GM12864 (cell line): ENCODE results near the gene NRAP.

Experiments used
- DNase-seq: peaks from one replicate; pipeline ENCODE4 v3.0.0-alpha.2; 2011; ENCODE audit warnings: low read depth
- H3K4me3 ChIP-seq: 2 replicates; pipeline ENCODE4 v1.5.1; 2011; ENCODE audit warnings: mild to moderate bottlenecking, low read depth, low read length, control low read depth
- TF ChIP-seq, protein P1 (sequence below): IDR thresholded peaks from 2 replicates; pipeline ENCODE4 v1.5.1; 2011; ENCODE audit warnings: low read depth, mild to moderate bottlenecking, moderate library complexity, low read length, control low read depth, inconsistent platforms; ENCODE audit errors: missing control alignments

Gene NRAP

DNA sequence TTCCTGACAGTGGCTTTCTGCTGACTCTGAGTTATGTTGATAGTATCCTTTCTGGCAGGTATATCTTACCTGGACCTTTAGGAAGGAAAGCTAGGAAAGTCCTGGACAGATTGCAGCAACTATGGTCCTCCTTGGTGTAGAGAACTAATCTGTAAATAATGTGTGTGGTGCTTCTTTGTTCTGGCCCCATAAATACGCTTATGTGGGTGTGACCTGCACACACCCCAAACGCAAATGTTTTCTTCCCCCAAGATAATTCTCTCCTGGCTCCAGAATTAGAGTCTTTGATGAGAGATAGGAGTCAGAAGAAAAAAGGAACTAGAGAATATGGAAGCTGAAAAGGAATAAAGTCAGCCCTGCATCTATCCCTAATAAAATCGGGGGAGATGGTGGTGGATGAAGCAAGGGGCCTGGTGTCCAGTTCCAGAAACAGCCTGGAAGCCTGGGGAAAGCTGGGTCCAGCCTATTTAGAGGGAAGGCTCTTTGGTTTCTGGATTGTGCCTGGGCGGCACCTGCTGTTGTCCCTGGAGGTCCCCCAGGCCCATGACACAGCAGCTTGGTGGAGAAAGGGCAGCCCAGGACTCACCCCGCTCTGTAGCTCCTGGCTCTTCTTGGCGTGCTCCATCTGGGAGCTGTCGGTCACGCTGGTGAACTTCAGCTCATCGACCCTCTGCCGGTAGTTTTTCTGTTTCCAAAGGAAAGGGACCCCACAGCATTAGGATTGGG lies 38.2 kb downstream of the NRAP start:
- no peak overlapping the region for H3K4me3 ChIP-seq
- TF ChIP-seq, protein P1, sequence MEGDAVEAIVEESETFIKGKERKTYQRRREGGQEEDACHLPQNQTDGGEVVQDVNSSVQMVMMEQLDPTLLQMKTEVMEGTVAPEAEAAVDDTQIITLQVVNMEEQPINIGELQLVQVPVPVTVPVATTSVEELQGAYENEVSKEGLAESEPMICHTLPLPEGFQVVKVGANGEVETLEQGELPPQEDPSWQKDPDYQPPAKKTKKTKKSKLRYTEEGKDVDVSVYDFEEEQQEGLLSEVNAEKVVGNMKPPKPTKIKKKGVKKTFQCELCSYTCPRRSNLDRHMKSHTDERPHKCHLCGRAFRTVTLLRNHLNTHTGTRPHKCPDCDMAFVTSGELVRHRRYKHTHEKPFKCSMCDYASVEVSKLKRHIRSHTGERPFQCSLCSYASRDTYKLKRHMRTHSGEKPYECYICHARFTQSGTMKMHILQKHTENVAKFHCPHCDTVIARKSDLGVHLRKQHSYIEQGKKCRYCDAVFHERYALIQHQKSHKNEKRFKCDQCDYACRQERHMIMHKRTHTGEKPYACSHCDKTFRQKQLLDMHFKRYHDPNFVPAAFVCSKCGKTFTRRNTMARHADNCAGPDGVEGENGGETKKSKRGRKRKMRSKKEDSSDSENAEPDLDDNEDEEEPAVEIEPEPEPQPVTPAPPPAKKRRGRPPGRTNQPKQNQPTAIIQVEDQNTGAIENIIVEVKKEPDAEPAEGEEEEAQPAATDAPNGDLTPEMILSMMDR = no peak
- no peak for DNase-seq

- TF ChIP-seq, protein P1 = no peak
These were observed 41.0 kb downstream of the NRAP start for GRCh38 chr10:113622831-113623230.

DNA sequence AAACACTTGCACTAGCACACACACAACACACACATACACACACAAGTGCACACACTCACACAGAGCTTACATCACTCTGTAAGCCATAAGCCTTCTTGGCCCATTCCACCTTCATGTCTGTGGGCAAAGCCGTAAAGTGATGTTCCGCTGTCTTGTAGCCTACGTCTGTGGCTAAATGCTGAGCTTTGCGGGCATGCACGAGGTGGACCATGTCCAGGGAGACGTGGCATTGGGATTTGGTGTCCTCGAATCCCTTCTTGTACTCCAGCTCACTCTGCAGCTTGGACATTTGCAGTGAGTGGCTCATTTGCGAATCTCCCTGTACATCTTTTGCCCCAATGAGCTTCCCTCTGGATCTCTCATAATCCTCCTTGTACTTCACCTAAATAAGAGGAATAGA lies 42.0 kb downstream of the NRAP start:
- H3K4me3 ChIP-seq = no peak overlapping the region
- TF ChIP-seq, protein P1 = no peak
- no peak for DNase-seq

More at GRCh38 chr10:113622831-113623230, 41.0 kb downstream of the NRAP start:
- H3K4me3 ChIP-seq = no peak overlapping the region
- no peak for DNase-seq

DNA sequence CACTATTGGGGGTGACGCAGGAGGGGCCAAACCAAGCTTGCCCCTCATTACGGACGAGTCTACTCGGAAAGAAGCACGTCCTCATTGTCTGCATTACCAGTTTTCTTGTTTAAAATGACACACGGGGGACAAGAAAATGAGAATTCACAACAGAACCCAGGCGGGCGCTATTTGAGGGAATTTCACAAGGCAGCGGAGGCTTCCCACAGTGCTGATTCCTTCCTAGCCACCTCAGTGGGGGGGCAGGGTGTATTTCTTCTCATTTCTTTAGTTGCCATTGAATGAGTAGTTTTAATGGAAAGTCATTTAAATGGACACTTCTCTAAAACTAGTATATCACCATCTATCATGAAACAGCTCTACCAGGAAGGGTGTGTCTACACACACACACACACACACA lies 42.9 kb downstream of the NRAP start:
- TF ChIP-seq, protein P1 = no peak
- no peak overlapping the region for H3K4me3 ChIP-seq
- DNase-seq = no peak

- no peak overlapping the region for H3K4me3 ChIP-seq
- TF ChIP-seq, protein P1 = no peak
- DNase-seq = no peak
These were observed 43.3 kb downstream of the NRAP start for GRCh38 chr10:113620511-113620910.

DNA sequence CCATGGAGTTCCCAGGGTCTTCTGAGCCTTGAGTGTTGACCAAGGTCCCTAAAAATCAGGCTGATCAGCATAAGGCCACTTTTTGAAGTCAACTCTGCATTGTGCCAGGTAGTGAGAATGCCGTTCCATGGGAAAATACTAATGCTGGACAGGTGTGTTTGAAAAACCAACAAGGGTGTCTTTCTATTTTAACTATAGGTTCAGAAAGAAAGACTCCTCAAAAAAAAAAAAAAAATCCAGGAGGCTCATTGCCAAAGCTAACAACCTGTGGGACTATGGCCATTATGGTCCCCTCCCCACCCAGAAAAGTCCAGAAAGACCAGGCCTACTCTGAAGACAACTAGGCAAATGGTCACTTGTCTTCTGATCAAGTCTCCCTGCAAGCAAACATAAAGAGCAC lies 44.4 kb downstream of the NRAP start:
- DNase-seq = no peak
- TF ChIP-seq, protein P1 = no peak
- H3K4me3 ChIP-seq = no peak overlapping the region

- H3K4me3 ChIP-seq = no peak overlapping the region
- TF ChIP-seq, protein P1 = no peak
- no peak for DNase-seq
These were observed 45.5 kb downstream of the NRAP start for GRCh38 chr10:113618338-113618737.
